Hepatocyte (in vitro differentiated cells): ENCODE results near the gene SRMS. TPM values are rescaled to one million over a fixed set of nuclear protein-coding genes. Genes with fewer than 3 reads are reported as not detected.

Experiments
- DNase-seq: peaks from one replicate; pipeline ENCODE4 v3.0.0-alpha.2; 2016; ENCODE audit warnings: low spot score
- H2AFZ ChIP-seq: fragments of 200-600 bp; sonication (generic); 2 replicates; pipeline ENCODE4 v1.6.0; 2016; ENCODE audit warnings: antibody characterized with exemption, mild to moderate bottlenecking
- H3K27ac ChIP-seq: fragments of 200-600 bp; sonication (generic); 2 replicates; pipeline ENCODE4 v1.5.1; 2016; ENCODE audit warnings: mild to moderate bottlenecking
- H3K27me3 ChIP-seq: fragments of 200-600 bp; sonication (generic); 2 replicates; pipeline ENCODE4 v1.6.1; 2016
- H3K36me3 ChIP-seq: fragments of 200-600 bp; sonication (generic); replicated peaks from 2 replicates; pipeline ENCODE4 v1.5.1; 2016; ENCODE audit warnings: low read depth; ENCODE audit not compliant: insufficient read depth
- H3K4me1 ChIP-seq: fragments of 200-600 bp; sonication (generic); 2 replicates; pipeline ENCODE4 v1.5.1; 2016; ENCODE audit warnings: mild to moderate bottlenecking, moderate library complexity; ENCODE audit not compliant: insufficient read depth
- H3K4me2 ChIP-seq: fragments of 200-600 bp; sonication (generic); 2 replicates; pipeline ENCODE4 v1.6.0; 2016
- H3K4me3 ChIP-seq: fragments of 200-600 bp; sonication (generic); 2 replicates; pipeline ENCODE4 v1.5.1; 2016; ENCODE audit warnings: mild to moderate bottlenecking
- H3K79me2 ChIP-seq: fragments of 200-600 bp; sonication (generic); 2 replicates; pipeline ENCODE4 v1.6.0; 2017; ENCODE audit warnings: mild to moderate bottlenecking
- H3K9me2 ChIP-seq: fragments of 200-600 bp; sonication (generic); replicated peaks from 2 replicates; pipeline ENCODE4 v1.6.0; 2017; ENCODE audit warnings: mild to moderate bottlenecking; ENCODE audit not compliant: insufficient read depth
- H3K9me3 ChIP-seq: fragments of 200-600 bp; sonication (generic); 2 replicates; pipeline ENCODE4 v1.5.1; 2016; ENCODE audit warnings: low read depth, mild to moderate bottlenecking
- H4K20me1 ChIP-seq: fragments of 200-600 bp; sonication (generic); 2 replicates; pipeline ENCODE4 v1.6.0; 2016; ENCODE audit warnings: mild to moderate bottlenecking; ENCODE audit not compliant: insufficient read depth, poor library complexity, severe bottlenecking
- CTCF ChIP-seq: fragments of 200-600 bp; sonication (generic); IDR thresholded peaks from 2 replicates; pipeline ENCODE4 v1.5.1; 2016; ENCODE audit warnings: antibody characterized with exemption, mild to moderate bottlenecking; ENCODE audit not compliant: poor library complexity
- EZH2 ChIP-seq: fragments of 200-600 bp; sonication (generic); IDR thresholded peaks from 2 replicates; pipeline ENCODE4 v1.6.1; 2016; ENCODE audit warnings: antibody characterized with exemption, mild to moderate bottlenecking, borderline replicate concordance
- EZH2phosphoT487 ChIP-seq: fragments of 200-600 bp; sonication (generic); IDR thresholded peaks from one replicate; pipeline ENCODE4 v1.6.1; 2018; ENCODE audit warnings: antibody characterized with exemption, mild to moderate bottlenecking, low read depth, moderate library complexity; ENCODE audit not compliant: unreplicated experiment, severe bottlenecking
- WGBS: methylation state at CpG from one replicate; pipeline ENCODE4 v1.1.6; 2016; ENCODE audit warnings: low lambda C conversion rate; ENCODE audit errors: missing lambda C conversion rate; 5-methylcytosine and 5-hydroxymethylcytosine counted together
- polyA plus RNA-seq: library from polyadenylated mRNA; unstranded; fragments of >200 nt; fragmentation: Nextera tagmentation; extraction: Ambion mirVana; gene quantifications from 2 replicates; pipeline ENCODE4 v1.2.1, GENCODE V29; 2016
- total RNA-seq: library from RNA; depleted of rRNA; stranded (reverse); fragments of >200 nt; gene quantifications from 2 replicates; pipeline ENCODE4 v1.2.3, GENCODE V29; 2014

Gene SRMS
- total and polyA plus RNA-seq, 2 experiments from 2014 or later: not detected

GRCh38 chr20:63588641-63589041, 41.1 kb upstream of the SRMS start:
- Histone ChIP-seq H3K79me2 (no peaks in the 10 kb centered on the region), H3K9me2 (no peaks in the 10 kb centered on the region), H3K36me3 (no peaks in the 10 kb centered on the region), H3K27ac (no peak overlapping the region), H2AFZ (no peak overlapping the region), H3K4me3 (no peak overlapping the region), H3K9me3 (no peaks in the 10 kb centered on the region), H4K20me1 (no peaks in the 10 kb centered on the region), H3K4me1 (no peaks in the 10 kb centered on the region), H3K4me2 (no peak overlapping the region), H3K27me3 (no peaks in the 10 kb centered on the region)
- 96% methylated on average over 11 of the region's 11 CpGs for WGBS
- no peak for DNase-seq
- TF ChIP-seq CTCF (no peak), EZH2phosphoT487 (no peak), EZH2 (no peak)

- TF ChIP-seq EZH2phosphoT487 (no peak), EZH2 (no peak), CTCF (no peak)
- Histone ChIP-seq H3K36me3 (no peaks in the 10 kb centered on the region), H4K20me1 (no peaks in the 10 kb centered on the region), H3K27ac (no peak overlapping the region), H3K4me3 (no peak overlapping the region), H3K9me2 (no peaks in the 10 kb centered on the region), H3K79me2 (no peaks in the 10 kb centered on the region), H3K4me2 (no peak overlapping the region), H2AFZ (no peak overlapping the region), H3K4me1 (no peaks in the 10 kb centered on the region), H3K9me3 (no peaks in the 10 kb centered on the region), H3K27me3 (no peaks in the 10 kb centered on the region)
- 82% methylated on average over 19 of the region's 19 CpGs for WGBS
- DNase-seq: no peak
These were observed 40.4 kb upstream of the SRMS start for GRCh38 chr20:63587776-63588591.

GRCh38 chr20:63587256-63587655, 39.7 kb upstream of the SRMS start:
- 91% methylated on average over 12 of the region's 12 CpGs for WGBS
- Histone ChIP-seq H3K9me3 (no peaks in the 10 kb centered on the region), H4K20me1 (no peaks in the 10 kb centered on the region), H3K4me3 (no peak overlapping the region), H3K27ac (no peak overlapping the region), H3K79me2 (no peaks in the 10 kb centered on the region), H3K4me2 (no peak overlapping the region), H3K27me3 (no peaks in the 10 kb centered on the region), H3K9me2 (no peaks in the 10 kb centered on the region), H3K4me1 (no peaks in the 10 kb centered on the region), H3K36me3 (no peaks in the 10 kb centered on the region), H2AFZ (no peak overlapping the region)
- no peak for TF ChIP-seq EZH2
- TF ChIP-seq EZH2phosphoT487: no peak
- no peak for DNase-seq

- Histone ChIP-seq H3K4me1 (no peaks in the 10 kb centered on the region), H3K4me3 (no peak overlapping the region), H2AFZ (no peak overlapping the region), H3K9me3 (no peaks in the 10 kb centered on the region), H4K20me1 (no peaks in the 10 kb centered on the region), H3K4me2 (no peak overlapping the region), H3K27me3 (no peaks in the 10 kb centered on the region), H3K27ac (no peak overlapping the region), H3K9me2 (no peaks in the 10 kb centered on the region), H3K79me2 (no peaks in the 10 kb centered on the region), H3K36me3 (no peaks in the 10 kb centered on the region)
- no peak for TF ChIP-seq EZH2phosphoT487
- no peak for TF ChIP-seq CTCF
- no peak for TF ChIP-seq EZH2
- no peak for DNase-seq
- WGBS: 95% methylated on average over 16 of the region's 17 CpGs
These were observed 39.2 kb upstream of the SRMS start for GRCh38 chr20:63586797-63587196.
